Neural crest cell (in vitro differentiated cells): ENCODE measurements around the gene GATB. TPM values are rescaled to one million over a fixed set of nuclear protein-coding genes. Genes with fewer than 3 reads are reported as not detected.

Experiments used
- DNase-seq: peaks from one replicate; pipeline ENCODE4 v3.0.0; 2021; ENCODE audit warnings: low read depth, mixed read lengths, low spot score
- H3K27ac Mint-ChIP-seq: one replicate; pipeline ENCODE4 v1.8.0; 2021; ENCODE audit warnings: mild to moderate bottlenecking, mixed read lengths; ENCODE audit not compliant: unreplicated experiment
- H3K27me3 Mint-ChIP-seq: 2 replicates; pipeline ENCODE4 v1.8.0; 2021; ENCODE audit warnings: low read depth, mild to moderate bottlenecking, mixed read lengths
- H3K36me3 Mint-ChIP-seq: 2 replicates; pipeline ENCODE4 v1.8.0; 2021; ENCODE audit warnings: low read depth, mild to moderate bottlenecking, mixed read lengths
- H3K4me1 Mint-ChIP-seq: 2 replicates; pipeline ENCODE4 v1.8.0; 2021; ENCODE audit warnings: mixed read lengths
- H3K4me3 Mint-ChIP-seq: one replicate; pipeline ENCODE4 v1.8.0; 2021; ENCODE audit warnings: mild to moderate bottlenecking, mixed read lengths
- H3K9me3 Mint-ChIP-seq: 2 replicates; pipeline ENCODE4 v1.8.0; 2021; ENCODE audit warnings: mixed read lengths
- CTCF ChIP-seq: fragments of 200-600 bp; sonication (generic); conservative IDR thresholded peaks from 2 replicates; pipeline ENCODE4 v1.5.0; 2021; ENCODE audit warnings: antibody characterized with exemption, mild to moderate bottlenecking
- total RNA-seq: library from RNA; stranded (reverse); gene quantifications from 2 replicates; pipeline ENCODE4 v1.2.1, GENCODE V29; 2021

Gene GATB
- total RNA-seq, 1 donor from 2014 or later, result 24.9 TPM

DNA sequence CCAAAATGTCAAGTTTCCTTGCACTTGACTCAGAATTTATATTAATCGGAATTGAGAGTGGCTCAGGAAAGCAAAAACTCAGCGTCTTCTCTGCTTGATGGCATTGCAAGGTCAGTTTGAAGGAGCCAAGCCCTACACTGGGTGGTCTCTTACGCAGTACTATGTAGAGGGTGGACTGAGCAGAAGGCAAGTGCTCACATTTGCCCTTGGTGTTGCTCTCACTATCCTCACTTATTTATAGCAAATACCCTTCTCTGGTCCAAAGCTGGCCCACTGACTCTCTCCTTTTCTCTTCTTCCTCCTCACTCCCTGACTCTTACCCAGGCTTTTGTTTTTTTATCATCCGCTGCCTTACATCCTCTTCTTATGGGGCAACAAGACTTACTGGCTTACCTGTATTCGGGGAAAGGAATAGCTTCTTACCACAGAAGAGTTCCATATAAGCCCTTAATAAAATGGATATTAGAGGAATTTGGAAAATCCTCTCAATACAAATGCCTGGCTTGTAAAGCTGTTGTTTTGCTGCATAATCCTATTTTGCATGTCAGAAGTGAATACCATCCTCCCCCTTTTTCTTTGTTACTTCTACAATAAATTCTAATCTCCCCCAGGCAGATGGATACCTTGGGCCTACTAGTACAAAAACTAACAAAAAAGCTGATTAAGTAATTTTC, 24.8 kb upstream of the GATB start:
- no peaks in the 10 kb centered on the region for H3K4me1 Mint-ChIP-seq
- no peaks in the 10 kb centered on the region for H3K36me3 Mint-ChIP-seq
- DNase-seq, result no peak
- H3K27me3 Mint-ChIP-seq, result peaks cover 27% of the 10 kb centered on the region
- no peak overlapping the region for H3K27ac Mint-ChIP-seq
- TF ChIP-seq CTCF, result no peak
- no peaks in the 10 kb centered on the region for H3K9me3 Mint-ChIP-seq
- no peak overlapping the region for H3K4me3 Mint-ChIP-seq

DNA sequence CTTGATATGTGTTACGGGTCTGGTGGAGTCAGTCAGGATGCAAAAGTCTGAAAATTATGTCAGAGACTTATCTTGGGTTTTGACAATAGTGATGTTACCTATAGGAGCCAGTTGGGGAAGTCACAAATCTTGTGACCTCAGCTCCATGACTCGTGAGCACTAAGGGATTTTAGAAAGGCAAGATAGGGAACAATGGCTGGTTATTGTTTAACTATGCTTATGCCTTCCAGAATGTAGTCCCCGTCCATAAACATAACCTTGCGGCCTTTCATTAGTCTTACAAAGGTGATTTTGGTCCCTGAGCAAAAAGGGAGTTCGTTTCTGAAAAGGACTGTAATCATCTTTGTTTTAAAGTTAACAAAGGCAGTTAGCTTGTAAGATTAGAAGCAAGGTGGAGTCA, 23.9 kb upstream of the GATB start:
- no peak overlapping the region for H3K4me3 Mint-ChIP-seq
- no peaks in the 10 kb centered on the region for H3K36me3 Mint-ChIP-seq
- no peak overlapping the region for H3K27ac Mint-ChIP-seq
- H3K27me3 Mint-ChIP-seq, result peaks cover 28% of the 10 kb centered on the region
- no peak for TF ChIP-seq CTCF
- no peak for DNase-seq
- H3K9me3 Mint-ChIP-seq, result no peaks in the 10 kb centered on the region
- no peaks in the 10 kb centered on the region for H3K4me1 Mint-ChIP-seq

DNA sequence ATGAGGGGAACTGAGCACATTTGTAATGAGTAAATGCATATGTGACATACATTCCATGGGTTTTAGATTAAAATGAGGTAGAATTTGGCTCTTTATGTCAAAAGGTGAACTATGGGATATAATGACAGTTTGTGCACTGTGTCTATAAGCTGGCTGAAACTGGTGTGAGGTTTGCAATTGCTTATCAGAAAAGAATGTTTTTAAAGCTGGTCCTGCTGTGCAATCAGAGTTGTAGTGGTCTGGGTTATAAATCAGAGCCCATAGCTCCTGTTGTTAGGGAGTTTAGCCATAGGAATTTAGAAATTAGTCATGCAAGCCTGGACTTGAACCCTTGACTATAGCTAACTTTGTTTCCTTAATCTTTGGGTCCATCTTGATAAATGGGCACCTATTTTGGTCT, 23.1 kb upstream of the GATB start:
- Mint-ChIP-seq H3K27ac (no peak overlapping the region), H3K4me1 (no peaks in the 10 kb centered on the region), H3K4me3 (no peak overlapping the region)

DNA sequence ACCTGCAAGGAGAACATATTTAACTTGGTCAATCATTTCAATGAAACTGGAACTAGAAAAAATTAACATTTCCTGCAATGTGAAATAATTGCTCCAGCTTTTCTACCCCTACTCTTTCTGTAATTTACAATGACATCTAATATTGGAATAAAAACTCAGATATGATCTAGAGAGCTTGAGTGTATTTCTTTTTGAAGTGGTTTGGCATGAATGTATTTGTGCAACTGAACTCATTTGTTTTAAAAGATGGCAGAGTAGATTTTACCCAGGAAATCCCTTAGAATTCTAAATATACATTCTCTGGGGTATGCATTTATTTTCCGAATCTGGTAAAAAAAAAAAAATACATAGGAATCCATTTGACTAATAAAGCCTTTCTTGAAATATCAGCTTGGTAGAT, 21.5 kb upstream of the GATB start:
- no peak for DNase-seq
- TF ChIP-seq CTCF, result no peak
- no peaks in the 10 kb centered on the region for H3K36me3 Mint-ChIP-seq
- H3K4me1 Mint-ChIP-seq, result no peaks in the 10 kb centered on the region
- H3K9me3 Mint-ChIP-seq, result no peaks in the 10 kb centered on the region
- no peak overlapping the region for H3K27ac Mint-ChIP-seq
- H3K4me3 Mint-ChIP-seq, result no peak overlapping the region
- H3K27me3 Mint-ChIP-seq, result peaks cover 22% of the 10 kb centered on the region

More for the DNA sequence above, 23.1 kb upstream of the GATB start:
- no peak for DNase-seq
- no peaks in the 10 kb centered on the region for H3K36me3 Mint-ChIP-seq
- no peaks in the 10 kb centered on the region for H3K9me3 Mint-ChIP-seq
- peaks cover 27% of the 10 kb centered on the region for H3K27me3 Mint-ChIP-seq
- TF ChIP-seq CTCF, result no peak

DNA sequence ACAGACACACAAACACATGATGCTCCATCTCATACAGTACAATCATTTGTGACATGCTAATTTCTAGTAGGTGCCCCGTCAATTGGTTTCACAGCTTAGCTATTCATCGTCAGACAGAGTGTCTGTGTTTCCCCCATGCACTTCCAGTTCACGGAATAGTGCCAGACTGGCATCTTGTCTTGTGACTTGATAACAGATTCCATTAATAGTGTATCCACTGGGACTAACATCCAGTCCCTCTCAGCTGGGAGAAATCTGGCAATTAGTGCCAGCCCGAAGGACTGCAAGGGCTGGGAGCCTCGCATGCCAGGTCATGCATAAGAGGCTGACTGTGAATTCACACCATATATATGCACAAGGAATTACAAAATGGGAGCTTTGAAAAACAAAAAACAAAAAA, 20.2 kb upstream of the GATB start:
- TF ChIP-seq CTCF, result no peak
- peaks cover under 1% of the 10 kb centered on the region for H3K36me3 Mint-ChIP-seq
- DNase-seq, result no peak
- H3K4me3 Mint-ChIP-seq, result no peak overlapping the region
- H3K9me3 Mint-ChIP-seq, result no peaks in the 10 kb centered on the region
- H3K4me1 Mint-ChIP-seq, result no peaks in the 10 kb centered on the region
- peaks cover 25% of the 10 kb centered on the region for H3K27me3 Mint-ChIP-seq
- no peak overlapping the region for H3K27ac Mint-ChIP-seq
